BE2C (cell line): ENCODE data around the gene SKP1.

ENCODE experiments used
- DNase-seq: peaks from one replicate; pipeline ENCODE4 v3.0.0-alpha.2; 2020
- H3K27me3 ChIP-seq: fragments of 250-450 bp; sonication (Bioruptor Pico); 2 replicates; pipeline ENCODE4 v1.5.1; 2020; ENCODE audit warnings: mild to moderate bottlenecking
- H3K36me3 ChIP-seq: fragments of 250-450 bp; sonication (Bioruptor Pico); 2 replicates; pipeline ENCODE4 v1.5.1; 2020; ENCODE audit warnings: mild to moderate bottlenecking
- H3K4me1 ChIP-seq: fragments of 250-450 bp; sonication (Bioruptor Pico); 2 replicates; pipeline ENCODE4 v1.5.1; 2020
- H3K4me3 ChIP-seq: 2 replicates; pipeline ENCODE4 v1.5.1; 2011; ENCODE audit warnings: low read depth, low read length
- H3K9me3 ChIP-seq: fragments of 250-450 bp; sonication (Bioruptor Pico); 2 replicates; pipeline ENCODE4 v1.5.1; 2020
- CTCF ChIP-seq: IDR thresholded peaks from 2 replicates; pipeline ENCODE4 v1.5.1; 2012; ENCODE audit warnings: mild to moderate bottlenecking, low read depth, low read length

SKP1 gene

GRCh38 chr5:134149571-134150303 lies 27.0 kb downstream of the SKP1 start:
- H3K9me3 ChIP-seq: no peaks in the 10 kb centered on the region
- no peak for TF ChIP-seq CTCF

GRCh38 chr5:134148986-134149539 lies 27.7 kb downstream of the SKP1 start:
- Histone ChIP-seq H3K4me3 (no peak overlapping the region), H3K36me3 (peaks cover 86% of the 10 kb centered on the region), H3K27me3 (no peaks in the 10 kb centered on the region), H3K4me1 (no peaks in the 10 kb centered on the region), H3K9me3 (no peaks in the 10 kb centered on the region)
- no peak for TF ChIP-seq CTCF
- no peak for DNase-seq

More at GRCh38 chr5:134149571-134150303, 27.0 kb downstream of the SKP1 start:
- DNase-seq: no peak
- H3K36me3 ChIP-seq: peaks cover 80% of the 10 kb centered on the region
- no peaks in the 10 kb centered on the region for H3K27me3 ChIP-seq
- H3K4me1 ChIP-seq: no peaks in the 10 kb centered on the region
- H3K4me3 ChIP-seq: no peak overlapping the region

- peaks cover 86% of the 10 kb centered on the region for H3K36me3 ChIP-seq
- no peaks in the 10 kb centered on the region for H3K4me1 ChIP-seq
- no peak for DNase-seq
- no peak for TF ChIP-seq CTCF
- no peaks in the 10 kb centered on the region for H3K9me3 ChIP-seq
- H3K27me3 ChIP-seq: no peaks in the 10 kb centered on the region
- H3K4me3 ChIP-seq: no peak overlapping the region
Observed at GRCh38 chr5:134148316-134148715, 28.4 kb downstream of the SKP1 start.

GRCh38 chr5:134146651-134147518 lies 29.9 kb downstream of the SKP1 start:
- DNase-seq: no peak
- Histone ChIP-seq H3K9me3 (no peaks in the 10 kb centered on the region), H3K36me3 (peaks cover 78% of the 10 kb centered on the region), H3K4me1 (no peaks in the 10 kb centered on the region), H3K4me3 (no peak overlapping the region), H3K27me3 (no peaks in the 10 kb centered on the region)
- no peak for TF ChIP-seq CTCF

GRCh38 chr5:134145779-134146581 lies 30.8 kb downstream of the SKP1 start:
- Histone ChIP-seq H3K4me3 (no peak overlapping the region), H3K36me3 (peaks cover 72% of the 10 kb centered on the region), H3K9me3 (no peaks in the 10 kb centered on the region), H3K27me3 (no peaks in the 10 kb centered on the region), H3K4me1 (peaks cover 1% of the 10 kb centered on the region)
- peak; percentile 96 for TF ChIP-seq CTCF
- DNase-seq: peak; percentile 86
